Hepatic stellate cell (primary cell): ENCODE measurements around the gene CNPY1.

Experiments
- DNase-seq: peaks from one replicate; pipeline ENCODE4 v3.0.0; 2011; ENCODE audit warnings: low spot score

CNPY1 gene

GRCh38 chr7:155511702-155511996, 34.7 kb downstream of the CNPY1 start:
- DNase-seq, result no peak

GRCh38 chr7:155510975-155511701, 35.2 kb downstream of the CNPY1 start:
- no peak for DNase-seq

- no peak for DNase-seq
These were observed 36.4 kb downstream of the CNPY1 start for GRCh38 chr7:155509725-155510551.

- DNase-seq, result no peak
These were observed 37.0 kb downstream of the CNPY1 start for GRCh38 chr7:155509359-155509724.

GRCh38 chr7:155508376-155509358, 37.7 kb downstream of the CNPY1 start:
- DNase-seq, result no peak

GRCh38 chr7:155507576-155507975, 38.8 kb downstream of the CNPY1 start:
- DNase-seq, result no peak

GRCh38 chr7:155506854-155507337, 39.5 kb downstream of the CNPY1 start:
- DNase-seq, result no peak

GRCh38 chr7:155505422-155505793, 41.0 kb downstream of the CNPY1 start:
- DNase-seq, result no peak

- DNase-seq, result no peak
These were observed 49.0 kb downstream of the CNPY1 start for GRCh38 chr7:155497149-155497901.

- DNase-seq, result no peak
These were observed 49.9 kb downstream of the CNPY1 start for GRCh38 chr7:155496267-155497005.

GRCh38 chr7:155495440-155496248, 50.7 kb downstream of the CNPY1 start:
- DNase-seq, result no peak

- no peak for DNase-seq
These were observed 51.8 kb downstream of the CNPY1 start for GRCh38 chr7:155494551-155494950.

GRCh38 chr7:155493744-155494538, 52.4 kb downstream of the CNPY1 start:
- no peak for DNase-seq

- no peak for DNase-seq
These were observed 54.5 kb downstream of the CNPY1 start for GRCh38 chr7:155491812-155492211.

GRCh38 chr7:155490697-155491628, 55.4 kb downstream of the CNPY1 start:
- DNase-seq, result peak; percentile 42

- no peak for DNase-seq
These were observed 56.3 kb downstream of the CNPY1 start for GRCh38 chr7:155489862-155490696.
